Endometrial microvascular endothelial cells (primary cell): ENCODE results near the gene YWHAH. TPM values are rescaled to one million over a fixed set of nuclear protein-coding genes. Genes with fewer than 3 reads are reported as not detected.

ENCODE experiments used
- total RNA-seq: library from RNA; depleted of rRNA; stranded (reverse); fragments of >200 nt; gene quantifications from one replicate; pipeline ENCODE4 v1.2.3, GENCODE V29; 2015; ENCODE audit errors: inconsistent ontology term

The YWHAH gene
- total RNA-seq, 1 donor from 2014 or later = 217 TPM

Other genes with a start within 250 kb of the YWHAH start
- gene PRR14L, start 194.4 kb upstream of the YWHAH start, total RNA-seq = 10.1 TPM
- 14.9 TPM for gene DEPDC5, start 190.5 kb upstream of the YWHAH start, total RNA-seq
- not detected for gene SLC5A1, start 98.7 kb downstream of the YWHAH start, total RNA-seq
- gene C22orf42, start 214.8 kb downstream of the YWHAH start, total RNA-seq = not detected